Loucy (cell line): Measurements from ENCODE around the gene SYNM.

ENCODE experiments used
- H2AFZ ChIP-seq: fragments of 200-600 bp; sonication (generic); 2 replicates; pipeline ENCODE4 v1.6.0; 2016; ENCODE audit warnings: antibody characterized with exemption, mild to moderate bottlenecking, low read length, moderate library complexity
- H3F3A ChIP-seq: fragments of 200-600 bp; 2 replicates; pipeline ENCODE4 v1.6.0; 2016; ENCODE audit warnings: antibody characterized with exemption, low read depth, mild to moderate bottlenecking
- H3K27me3 ChIP-seq: fragments of 200-600 bp; sonication (generic); 2 replicates; pipeline ENCODE4 v1.6.1; 2014; ENCODE audit warnings: low read length, mild to moderate bottlenecking; ENCODE audit not compliant: insufficient read depth, poor library complexity, severe bottlenecking
- H3K36me3 ChIP-seq: fragments of 200-600 bp; sonication (generic); 2 replicates; pipeline ENCODE4 v1.6.1; 2016; ENCODE audit warnings: low read length; ENCODE audit not compliant: insufficient read depth
- H3K4me1 ChIP-seq: fragments of 200-600 bp; sonication (generic); 2 replicates; pipeline ENCODE4 v1.5.1; 2014; ENCODE audit warnings: low read length, mild to moderate bottlenecking; ENCODE audit not compliant: insufficient read depth, poor library complexity, severe bottlenecking
- H3K4me2 ChIP-seq: fragments of 200-600 bp; sonication (generic); 2 replicates; pipeline ENCODE4 v1.6.0; 2014; ENCODE audit warnings: antibody characterized with exemption, low read length, low read depth, mild to moderate bottlenecking; ENCODE audit not compliant: poor library complexity, severe bottlenecking
- H3K4me3 ChIP-seq: fragments of 200-600 bp; sonication (generic); 2 replicates; pipeline ENCODE4 v1.5.1; 2014; ENCODE audit warnings: low read length, mild to moderate bottlenecking, mixed read lengths; ENCODE audit not compliant: poor library complexity, severe bottlenecking
- H3K79me2 ChIP-seq: fragments of 200-600 bp; sonication (generic); 2 replicates; pipeline ENCODE4 v1.6.1; 2014; ENCODE audit warnings: low read length; ENCODE audit not compliant: insufficient read depth
- H3K9ac ChIP-seq: fragments of 200-600 bp; sonication (generic); 2 replicates; pipeline ENCODE4 v1.6.0; 2014; ENCODE audit warnings: mild to moderate bottlenecking, low read depth, low read length, moderate library complexity; ENCODE audit not compliant: poor library complexity, severe bottlenecking
- H3K9me2 ChIP-seq: fragments of 200-600 bp; sonication (generic); replicated peaks from 2 replicates; pipeline ENCODE4 v1.6.1; 2016; ENCODE audit warnings: low read depth, low read length, mixed read lengths
- H3K9me3 ChIP-seq: fragments of 200-600 bp; sonication (generic); 2 replicates; pipeline ENCODE4 v1.6.1; 2014; ENCODE audit warnings: mild to moderate bottlenecking, antibody characterized with exemption, low read length, low read depth; ENCODE audit not compliant: insufficient read depth
- H4K20me1 ChIP-seq: fragments of 200-600 bp; sonication (generic); 2 replicates; pipeline ENCODE4 v1.6.0; 2014; ENCODE audit warnings: antibody characterized with exemption, low read length, mild to moderate bottlenecking; ENCODE audit not compliant: insufficient read depth, poor library complexity, severe bottlenecking
- EZH2phosphoT487 ChIP-seq: fragments of 200-600 bp; IDR thresholded peaks from 2 replicates; pipeline ENCODE4 v1.6.1; 2018; ENCODE audit warnings: antibody characterized with exemption, mild to moderate bottlenecking, moderate library complexity, borderline replicate concordance
- TF ChIP-seq, protein P1 (sequence below): fragments of 200-600 bp; sonication (generic); conservative IDR thresholded peaks from 2 replicates; pipeline ENCODE4 v1.5.1; 2014; ENCODE audit warnings: mild to moderate bottlenecking, antibody characterized with exemption, low read length

The SYNM gene

GRCh38 chr15:99137877-99138276, 33.0 kb downstream of the SYNM start:
- H3K79me2 ChIP-seq = no peaks in the 10 kb centered on the region
- no peak overlapping the region for H3K4me3 ChIP-seq
- H3F3A ChIP-seq = no peaks in the 10 kb centered on the region
- H3K9me3 ChIP-seq = no peaks in the 10 kb centered on the region
- H3K9me2 ChIP-seq = no peaks in the 10 kb centered on the region
- no peaks in the 10 kb centered on the region for H4K20me1 ChIP-seq
- TF ChIP-seq, protein P1, sequence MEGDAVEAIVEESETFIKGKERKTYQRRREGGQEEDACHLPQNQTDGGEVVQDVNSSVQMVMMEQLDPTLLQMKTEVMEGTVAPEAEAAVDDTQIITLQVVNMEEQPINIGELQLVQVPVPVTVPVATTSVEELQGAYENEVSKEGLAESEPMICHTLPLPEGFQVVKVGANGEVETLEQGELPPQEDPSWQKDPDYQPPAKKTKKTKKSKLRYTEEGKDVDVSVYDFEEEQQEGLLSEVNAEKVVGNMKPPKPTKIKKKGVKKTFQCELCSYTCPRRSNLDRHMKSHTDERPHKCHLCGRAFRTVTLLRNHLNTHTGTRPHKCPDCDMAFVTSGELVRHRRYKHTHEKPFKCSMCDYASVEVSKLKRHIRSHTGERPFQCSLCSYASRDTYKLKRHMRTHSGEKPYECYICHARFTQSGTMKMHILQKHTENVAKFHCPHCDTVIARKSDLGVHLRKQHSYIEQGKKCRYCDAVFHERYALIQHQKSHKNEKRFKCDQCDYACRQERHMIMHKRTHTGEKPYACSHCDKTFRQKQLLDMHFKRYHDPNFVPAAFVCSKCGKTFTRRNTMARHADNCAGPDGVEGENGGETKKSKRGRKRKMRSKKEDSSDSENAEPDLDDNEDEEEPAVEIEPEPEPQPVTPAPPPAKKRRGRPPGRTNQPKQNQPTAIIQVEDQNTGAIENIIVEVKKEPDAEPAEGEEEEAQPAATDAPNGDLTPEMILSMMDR = no peak
- no peak for TF ChIP-seq EZH2phosphoT487
- H3K4me2 ChIP-seq = no peak overlapping the region
- no peaks in the 10 kb centered on the region for H3K4me1 ChIP-seq
- no peaks in the 10 kb centered on the region for H3K36me3 ChIP-seq
- no peak overlapping the region for H2AFZ ChIP-seq
- H3K9ac ChIP-seq = no peak overlapping the region
- no peaks in the 10 kb centered on the region for H3K27me3 ChIP-seq

- Histone ChIP-seq H3K4me3 (no peak overlapping the region), H3K4me2 (no peak overlapping the region), H3K36me3 (no peaks in the 10 kb centered on the region), H3F3A (no peaks in the 10 kb centered on the region), H3K9me2 (no peaks in the 10 kb centered on the region), H3K79me2 (no peaks in the 10 kb centered on the region), H3K4me1 (no peaks in the 10 kb centered on the region), H3K27me3 (no peaks in the 10 kb centered on the region), H3K9ac (no peak overlapping the region), H2AFZ (no peak overlapping the region), H4K20me1 (no peaks in the 10 kb centered on the region), H3K9me3 (no peaks in the 10 kb centered on the region)
- TF ChIP-seq, protein P1 = no peak
- TF ChIP-seq EZH2phosphoT487 = no peak
Measured at GRCh38 chr15:99138491-99138982, 33.7 kb downstream of the SYNM start.

DNA sequence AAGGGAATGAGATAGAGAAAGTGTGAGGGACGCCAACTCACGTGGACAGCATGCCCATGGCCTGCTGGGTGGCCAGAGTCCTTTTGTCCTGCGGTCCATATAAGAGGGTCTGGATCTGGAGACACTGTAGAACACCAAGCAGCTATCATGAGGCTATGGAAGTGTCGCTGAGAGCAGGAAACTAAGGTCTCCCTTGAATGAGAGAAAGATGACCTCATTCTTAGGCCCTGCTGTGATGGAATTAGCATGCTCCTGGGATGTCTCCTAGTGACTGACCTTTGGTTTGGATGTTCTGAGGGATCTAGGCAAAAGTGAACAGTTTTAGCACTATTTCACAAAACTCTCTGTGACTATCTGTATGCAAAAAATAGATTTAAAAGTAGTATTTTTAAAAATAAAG, 34.4 kb downstream of the SYNM start:
- H4K20me1 ChIP-seq = no peaks in the 10 kb centered on the region
- H3K27me3 ChIP-seq = no peaks in the 10 kb centered on the region
- H3K9me3 ChIP-seq = no peaks in the 10 kb centered on the region
- H3K9ac ChIP-seq = no peak overlapping the region
- no peak overlapping the region for H2AFZ ChIP-seq
- no peaks in the 10 kb centered on the region for H3K36me3 ChIP-seq
- no peaks in the 10 kb centered on the region for H3F3A ChIP-seq
- no peaks in the 10 kb centered on the region for H3K79me2 ChIP-seq
- H3K9me2 ChIP-seq = no peaks in the 10 kb centered on the region
- no peak overlapping the region for H3K4me3 ChIP-seq
- no peak overlapping the region for H3K4me2 ChIP-seq
- TF ChIP-seq EZH2phosphoT487 = no peak
- TF ChIP-seq, protein P1 = no peak
- no peaks in the 10 kb centered on the region for H3K4me1 ChIP-seq
